ENCODE measurements around the gene FAH. TPM values are rescaled to one million over a fixed set of nuclear protein-coding genes. Genes with fewer than 3 reads are reported as not detected.

Gene FAH
- polyA plus RNA-seq, 3 donors = 16.5 to 25.4 (median 24.0) TPM

- Histone ChIP-seq H2AFZ (ENCODE audit: insufficient read depth, low read depth, low read length, poor library complexity, severe bottlenecking) (no peak overlapping the region), H3K9me3 (replicated peaks in 1 of 2; ENCODE audit: control insufficient read depth in 1 of 2, insufficient read depth in 1 of 2, low read length in 2 of 2) (no peaks in the 10 kb centered on the region), H3K27me3 (ENCODE audit: control insufficient read depth in 2 of 2, insufficient read depth in 2 of 2, low read length in 2 of 2) (no peaks in the 10 kb centered on the region), H3K4me1 (ENCODE audit: control insufficient read depth in 1 of 2, insufficient read depth in 2 of 2, low read length in 2 of 2) (no peaks in the 10 kb centered on the region), H3K9ac (ENCODE audit: insufficient read depth, low read length, poor library complexity, severe bottlenecking) (no peak overlapping the region), H3K4me3 (replicated peaks in 1 of 3; ENCODE audit: low read depth in 2 of 3, low read length in 3 of 3) (no peak overlapping the region), H3K27ac (ENCODE audit: low read depth in 1 of 2, low read length in 2 of 2) (no peak overlapping the region), H3K36me3 (replicated peaks in 1 of 2; ENCODE audit: control insufficient read depth in 1 of 2, insufficient read depth in 2 of 2, low read length in 2 of 2) (no peaks in the 10 kb centered on the region), H3K79me2 (ENCODE audit: insufficient read depth, low read length) (no peaks in the 10 kb centered on the region), H3K4me2 (replicated peaks; ENCODE audit: extremely low read depth, low read length, poor library complexity, severe bottlenecking) (no peak overlapping the region), H4K20me1 (ENCODE audit: insufficient read depth, low read length) (no peaks in the 10 kb centered on the region)
- Mint-ChIP-seq H3K4me3 (no peak overlapping the region), H3K36me3 (no peaks in the 10 kb centered on the region), H3K4me1 (no peaks in the 10 kb centered on the region), H3K27me3 (ENCODE audit: low read depth in 3 of 3) (peaks cover 1 to 2% (median 1%) of the 10 kb centered on the region in 3 donors), H3K27ac (peak overlapping the region in 2 of 7 donors; percentile 45 to 63), H3K9me3 (peaks cover 0 to 5% (median 0%) of the 10 kb centered on the region in 7 donors)
- no CpG with 5 or more reads among the region's 2 CpGs for WGBS (ENCODE audit: insufficient coverage)
- no peak for DNase-seq
- intact Hi-C loops (cut with micrococcal nuclease) = no loop called here
- TF ChIP-seq CTCF (IDR thresholded peaks at IDR 0.05) = no peak
These were observed 46.6 kb downstream of the FAH start for GRCh38 chr15:80199366-80199765.

- Mint-ChIP-seq H3K9me3 (peaks cover 0 to 5% (median 0%) of the 10 kb centered on the region in 7 donors), H3K27me3 (ENCODE audit: low read depth in 3 of 3) (peaks cover 1 to 2% (median 1%) of the 10 kb centered on the region in 3 donors)
- no peaks in the 10 kb centered on the region for H3K27me3 ChIP-seq (ENCODE audit: control insufficient read depth in 2 of 2, insufficient read depth in 2 of 2, low read length in 2 of 2)
These were observed 47.1 kb downstream of the FAH start for GRCh38 chr15:80199869-80200268.

More at GRCh38 chr15:80199869-80200268, 47.1 kb downstream of the FAH start:
- Histone ChIP-seq H4K20me1 (ENCODE audit: insufficient read depth, low read length) (no peaks in the 10 kb centered on the region), H3K4me2 (replicated peaks; ENCODE audit: extremely low read depth, low read length, poor library complexity, severe bottlenecking) (no peak overlapping the region), H3K4me1 (ENCODE audit: control insufficient read depth in 1 of 2, insufficient read depth in 2 of 2, low read length in 2 of 2) (no peaks in the 10 kb centered on the region), H3K9me3 (replicated peaks in 1 of 2; ENCODE audit: control insufficient read depth in 1 of 2, insufficient read depth in 1 of 2, low read length in 2 of 2) (no peaks in the 10 kb centered on the region), H3K9ac (ENCODE audit: insufficient read depth, low read length, poor library complexity, severe bottlenecking) (no peak overlapping the region), H3K27ac (ENCODE audit: low read depth in 1 of 2, low read length in 2 of 2) (no peak overlapping the region), H3K79me2 (ENCODE audit: insufficient read depth, low read length) (no peaks in the 10 kb centered on the region), H3K4me3 (replicated peaks in 1 of 3; ENCODE audit: low read depth in 2 of 3, low read length in 3 of 3) (no peak overlapping the region), H2AFZ (ENCODE audit: insufficient read depth, low read depth, low read length, poor library complexity, severe bottlenecking) (no peak overlapping the region), H3K36me3 (replicated peaks in 1 of 2; ENCODE audit: control insufficient read depth in 1 of 2, insufficient read depth in 2 of 2, low read length in 2 of 2) (no peaks in the 10 kb centered on the region)
- no peaks in the 10 kb centered on the region for H3K36me3 Mint-ChIP-seq
- TF ChIP-seq CTCF (IDR thresholded peaks at IDR 0.05) = no peak
- H3K4me1 Mint-ChIP-seq = no peaks in the 10 kb centered on the region
- DNase-seq = no peak
- H3K27ac Mint-ChIP-seq = no peak overlapping the region
- WGBS (ENCODE audit: insufficient coverage) = 100% methylated on average over 3 of the region's 3 CpGs
- no peak overlapping the region for H3K4me3 Mint-ChIP-seq
- intact Hi-C loops (cut with micrococcal nuclease) = no loop called here
